SKM-1 treated with dmso at 0.1 percent for 144 hours (cell line): ENCODE data around the gene SCNN1B.

ENCODE experiments used
- DNase-seq: peaks from one replicate; lab custom pipeline; 2025; ENCODE audit not compliant: unreplicated experiment; lab: John Stamatoyannopoulos, UW

Gene SCNN1B

DNA sequence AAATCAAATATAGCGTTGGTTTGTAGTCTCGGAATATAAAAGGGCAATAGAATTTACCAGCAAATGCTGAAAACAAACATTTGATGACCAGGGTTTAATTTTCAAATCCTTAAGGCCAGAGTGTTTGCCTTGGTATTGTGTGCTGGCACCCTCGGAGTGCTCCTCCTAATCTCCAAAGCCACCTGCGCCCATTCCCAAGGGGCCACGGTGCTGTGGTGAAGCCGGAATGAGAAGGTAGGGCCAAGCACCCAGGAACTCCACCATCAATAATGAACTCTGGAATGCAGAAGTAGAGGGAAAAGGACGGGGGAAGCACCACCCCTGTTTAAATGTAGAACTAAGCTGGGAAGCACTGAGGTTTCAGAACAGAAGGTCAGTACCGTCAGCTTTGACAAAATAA is 99.0 kb downstream of the SCNN1B start:
- no peak for DNase-seq

- DNase-seq = no peak
Observed at GRCh38 chr16:23402100-23402499, 100.0 kb downstream of the SCNN1B start.

DNA sequence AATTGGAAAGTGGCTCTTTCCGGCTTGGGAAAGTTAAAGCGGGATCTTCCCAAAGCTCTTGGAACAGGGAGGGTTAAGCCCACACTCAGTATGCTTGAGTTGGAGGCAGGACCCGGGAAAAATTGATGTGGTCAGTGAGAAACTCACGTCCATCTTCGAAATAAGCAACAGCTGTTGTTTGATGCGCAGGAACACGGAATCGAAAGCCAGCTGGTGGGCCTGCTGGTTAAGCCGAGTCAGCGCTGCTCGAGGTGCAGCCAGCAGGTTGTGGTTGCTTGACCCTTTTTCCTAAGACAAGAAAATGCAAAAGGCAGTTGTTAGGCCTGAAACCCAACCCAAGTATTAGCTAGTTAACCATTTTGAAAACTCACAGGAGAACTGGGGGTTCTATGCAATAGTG is 101.4 kb downstream of the SCNN1B start:
- DNase-seq = no peak

DNA sequence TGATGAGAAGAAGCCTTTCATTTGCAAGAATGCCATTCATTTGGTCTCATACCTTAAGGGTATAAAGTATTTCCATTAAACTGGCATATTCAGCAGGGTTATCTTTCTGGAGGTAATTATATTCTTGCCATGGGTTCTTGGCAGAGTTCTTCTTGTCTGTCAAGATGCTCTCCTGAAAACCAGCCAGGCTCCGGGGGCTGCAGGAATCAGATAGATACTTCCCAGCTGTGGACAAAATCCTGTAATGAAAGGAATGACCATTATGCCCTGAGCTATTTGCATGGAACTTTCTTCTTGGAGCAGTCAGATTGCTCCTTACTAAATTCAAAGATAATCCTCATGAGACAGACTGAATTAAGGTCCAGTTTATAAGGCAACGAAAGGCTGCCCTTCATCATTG is 103.9 kb downstream of the SCNN1B start:
- DNase-seq = no peak

DNA sequence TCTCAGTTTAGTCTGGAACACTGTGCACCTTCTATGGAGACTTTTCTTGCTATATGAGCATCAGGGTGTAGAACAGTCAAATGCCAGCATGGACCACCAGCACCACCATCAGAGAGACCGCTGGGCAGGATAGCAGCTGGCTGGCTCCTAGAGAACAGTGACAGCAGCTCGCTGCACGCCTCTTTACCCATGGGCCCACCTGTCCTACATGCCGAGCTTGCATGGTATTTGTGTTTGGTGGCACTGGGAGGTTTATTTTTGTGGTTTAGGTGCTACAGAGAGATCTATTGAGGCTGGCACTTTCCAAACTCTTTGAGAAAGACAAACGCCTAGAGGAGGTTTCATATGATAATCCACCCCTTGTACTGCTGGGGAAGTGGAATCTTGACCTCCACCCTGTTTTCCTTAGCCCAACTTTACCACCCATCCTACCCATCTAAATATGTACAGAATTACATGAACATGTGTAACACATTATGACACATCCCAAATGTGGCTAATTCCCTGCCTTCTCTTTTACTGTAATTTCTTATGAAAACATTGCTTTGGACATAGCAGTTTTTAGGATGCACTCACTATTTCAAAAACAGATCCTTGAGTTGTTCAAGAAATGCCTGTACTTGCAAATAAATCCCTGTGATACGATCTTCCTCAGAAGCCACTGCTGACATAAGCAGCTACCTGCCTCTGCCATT is 104.6 kb downstream of the SCNN1B start:
- no peak for DNase-seq

DNA sequence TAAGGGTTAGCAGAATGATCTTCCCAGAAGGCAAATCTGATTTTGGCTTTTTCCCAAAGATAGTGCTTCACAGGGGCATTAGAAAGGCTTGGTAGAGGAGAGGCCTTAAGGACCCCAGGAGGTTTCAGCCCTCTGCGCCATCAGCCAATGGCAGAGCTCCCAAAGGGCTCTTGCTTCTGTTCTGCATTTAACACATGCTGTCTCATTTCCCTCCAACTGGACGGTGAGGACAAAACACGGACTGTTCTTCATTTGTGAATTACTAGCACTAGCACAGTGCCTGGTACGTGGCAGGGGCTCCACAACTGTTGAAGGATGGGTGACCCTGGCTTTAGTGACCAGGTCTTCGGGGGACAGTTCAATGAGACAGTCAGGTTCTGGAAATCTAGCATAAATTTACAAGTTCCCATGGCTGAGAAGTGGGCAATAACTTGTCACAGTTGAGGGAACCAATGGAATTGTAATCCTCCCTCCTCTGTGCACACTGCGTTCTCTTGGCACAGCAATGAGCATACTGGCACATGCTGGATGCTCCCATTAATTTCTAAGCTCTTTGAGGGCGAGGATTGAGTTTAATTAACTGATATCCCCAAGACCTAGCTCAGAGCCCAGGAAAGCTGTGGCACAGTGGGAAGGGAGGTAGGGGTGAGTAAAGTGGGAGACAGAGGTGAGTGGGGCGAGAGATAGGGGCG is 105.5 kb downstream of the SCNN1B start:
- no peak for DNase-seq

GRCh38 chr16:23408242-23408822 is 106.2 kb downstream of the SCNN1B start:
- no peak for DNase-seq

DNA sequence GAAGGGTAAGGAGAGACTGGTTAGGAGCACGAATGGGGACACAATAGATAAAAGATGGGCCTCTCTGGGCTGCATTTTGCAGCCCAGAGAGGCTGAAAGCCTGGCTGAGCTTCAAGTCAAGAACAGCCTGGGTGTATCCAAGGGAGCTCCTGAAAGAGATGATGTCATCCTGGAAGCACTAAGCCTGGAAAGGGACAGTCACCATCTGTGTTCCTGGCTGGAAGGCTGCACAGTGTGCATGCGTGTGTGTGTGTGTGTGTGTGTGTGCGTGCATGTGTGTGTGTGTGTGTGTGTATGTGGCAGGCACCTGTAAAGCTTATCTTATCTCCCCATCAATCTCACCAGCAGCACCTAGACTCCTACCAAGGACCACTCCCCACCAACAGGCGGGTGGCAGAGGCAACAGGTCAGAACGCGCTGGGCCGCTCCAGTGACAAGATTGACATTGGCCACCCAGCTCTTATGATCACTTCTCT is 106.8 kb downstream of the SCNN1B start:
- no peak for DNase-seq

GRCh38 chr16:23409522-23409921 is 107.4 kb downstream of the SCNN1B start:
- DNase-seq = no peak

GRCh38 chr16:23410176-23410575 is 108.1 kb downstream of the SCNN1B start:
- DNase-seq = no peak

DNA sequence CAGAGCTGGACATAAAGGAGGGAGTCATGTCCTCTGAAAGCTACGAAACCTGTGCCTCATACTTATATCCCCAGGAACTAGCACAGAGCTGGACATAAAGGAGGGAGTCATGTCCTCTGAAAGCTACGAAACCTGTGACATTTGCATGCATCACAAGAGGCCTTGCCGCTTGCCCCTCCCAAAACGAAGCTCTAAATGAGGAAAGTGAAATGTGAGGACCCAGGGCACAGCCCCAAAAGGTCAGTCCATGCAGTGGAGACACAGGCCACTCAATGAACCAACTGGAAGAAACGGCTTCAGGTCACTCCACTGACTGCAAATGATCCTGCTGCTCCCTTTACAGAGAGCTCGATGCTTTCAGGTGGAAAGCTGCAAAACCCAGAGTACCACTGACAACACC is 112.6 kb downstream of the SCNN1B start:
- no peak for DNase-seq

GRCh38 chr16:23416816-23417215 is 114.7 kb downstream of the SCNN1B start:
- no peak for DNase-seq

GRCh38 chr16:23420011-23420410 is 117.9 kb downstream of the SCNN1B start:
- no peak for DNase-seq

DNA sequence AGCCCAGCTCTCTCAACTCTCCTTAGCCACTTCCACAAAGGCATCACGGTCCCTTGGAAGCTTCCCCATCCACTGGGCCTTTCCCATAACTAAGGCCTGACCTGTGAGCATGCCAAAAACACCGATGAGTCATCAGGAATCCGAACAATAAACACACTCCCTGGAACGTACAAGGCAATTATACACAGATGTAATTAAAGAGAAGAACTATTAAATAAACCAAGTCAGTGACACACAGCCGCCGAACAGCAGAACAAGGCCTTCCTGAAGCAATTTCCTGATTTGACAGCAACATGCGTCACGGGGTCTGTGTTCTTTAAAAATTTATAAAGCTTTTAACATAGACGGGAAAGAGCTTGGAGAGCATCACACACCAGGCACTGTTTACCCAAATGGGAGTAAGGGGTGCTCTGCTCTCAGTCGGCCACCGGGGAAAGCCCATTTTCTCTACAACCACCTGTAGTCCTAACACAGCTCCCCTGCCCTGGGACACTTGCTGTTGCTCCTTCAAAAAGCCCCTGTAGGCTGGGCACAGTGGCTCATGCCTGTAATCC is 121.5 kb downstream of the SCNN1B start:
- no peak for DNase-seq

DNA sequence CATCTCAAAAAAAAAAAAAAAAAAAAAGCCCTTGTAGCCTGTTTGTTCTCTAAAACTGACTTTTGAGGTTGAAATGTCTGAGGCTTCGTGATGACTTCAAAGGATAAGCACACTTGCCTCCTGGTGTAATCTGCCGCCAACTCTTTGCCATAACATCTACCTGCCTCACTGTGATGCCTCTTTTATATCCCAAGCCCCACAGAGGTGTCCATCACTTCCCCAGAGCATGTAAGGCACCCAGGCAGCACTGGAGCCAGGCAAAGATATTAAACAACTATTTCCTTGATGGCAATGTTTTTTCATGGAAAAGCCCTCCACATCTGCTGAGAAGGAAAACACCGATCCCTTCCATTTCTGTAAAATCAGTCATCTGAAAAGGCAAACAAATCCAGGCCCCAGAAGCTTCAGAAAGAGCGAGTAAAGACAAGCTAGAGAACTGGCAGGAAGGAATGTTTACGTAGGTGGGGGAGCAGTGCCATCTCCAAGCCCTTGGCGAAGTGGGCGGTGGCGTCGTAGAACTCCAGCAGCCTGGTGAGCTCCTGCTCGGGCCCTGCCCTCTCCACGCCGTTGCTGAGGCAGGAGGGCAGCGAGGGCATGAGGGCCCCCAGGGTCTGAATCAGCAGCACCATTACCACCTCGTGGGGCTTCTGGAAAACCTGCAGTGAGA is 122.3 kb downstream of the SCNN1B start:
- no peak for DNase-seq

- no peak for DNase-seq
Observed at GRCh38 chr16:23428351-23428750, 126.2 kb downstream of the SCNN1B start.
